ENCODE measurements around the gene NECTIN3. TPM values are rescaled to one million over a fixed set of nuclear protein-coding genes. Genes with fewer than 3 reads are reported as not detected.

The NECTIN3 gene
- polyA plus RNA-seq (2013) = 0.04 TPM

GRCh38 chr3:111071257-111072030, at the start of gene NECTIN3:
Gene NECTIN3, plus strand, starts transcription at chr3:111071816. Its CDS starts 202 bp downstream, at chr3:111072018.
- Histone ChIP-seq H3K9me3 (ENCODE audit: control extremely low read depth in 1 of 5, control insufficient read depth in 4 of 5, insufficient read depth in 2 of 5, low read depth in 1 of 5, low read length in 4 of 5) (no peaks in the 10 kb centered on the region), H3K4me1 (ENCODE audit: control extremely low read depth in 1 of 4, control insufficient read depth in 4 of 4, insufficient read depth in 4 of 4, low read length in 3 of 4) (peaks cover 7 to 24% (median 17%) of the 10 kb centered on the region in 4 experiments), H3K36me3 (ENCODE audit: control insufficient read depth in 4 of 4, insufficient read depth in 4 of 4, low read length in 3 of 4) (no peaks in the 10 kb centered on the region), H3K4me3 (ENCODE audit: control insufficient read depth in 1 of 7, extremely low read depth in 1 of 7, insufficient read depth in 4 of 7, low read depth in 2 of 7, low read length in 6 of 7) (peak within 1 kb of the TSS; percentile 35 to 80 (median 67)), H3K27ac (ENCODE audit: insufficient read depth in 1 of 2, low read depth in 1 of 2, low read length in 2 of 2, poor library complexity in 1 of 2, severe bottlenecking in 2 of 2) (no peak within 1 kb of the TSS), H3K27me3 (replicated peaks in 2 of 5; ENCODE audit: control insufficient read depth in 4 of 5, insufficient read depth in 5 of 5, low read length in 4 of 5) (peaks cover 23 to 87% (median 39%) of the 10 kb centered on the region in 5 experiments)
- WGBS (ENCODE audit: insufficient coverage) = 0% methylated on average over 22 of the region's 79 CpGs
- ChIA-PET CTCF (no interaction called here), POLR2A (no interaction called here)
- peak; percentile 58 to 84 (median 79) for DNase-seq

- H3K36me3 ChIP-seq (ENCODE audit: control insufficient read depth in 4 of 4, insufficient read depth in 4 of 4, low read length in 3 of 4) = no peaks in the 10 kb centered on the region
- DNase-seq = no peak
- H3K4me1 ChIP-seq (ENCODE audit: control extremely low read depth in 1 of 4, control insufficient read depth in 4 of 4, insufficient read depth in 4 of 4, low read length in 3 of 4) = no peaks in the 10 kb centered on the region
- no peaks in the 10 kb centered on the region for H3K9me3 ChIP-seq (ENCODE audit: control extremely low read depth in 1 of 5, control insufficient read depth in 4 of 5, insufficient read depth in 2 of 5, low read depth in 1 of 5, low read length in 4 of 5)
- ChIA-PET CTCF (no interaction called here), POLR2A (no interaction called here)
- WGBS (ENCODE audit: insufficient coverage) = 0% methylated on average over 1 of the region's 1 CpG
- no peak overlapping the region for H3K27ac ChIP-seq (ENCODE audit: insufficient read depth in 1 of 2, low read depth in 1 of 2, low read length in 2 of 2, poor library complexity in 1 of 2, severe bottlenecking in 2 of 2)
- no peak overlapping the region for H3K4me3 ChIP-seq (ENCODE audit: control insufficient read depth in 1 of 7, extremely low read depth in 1 of 7, insufficient read depth in 4 of 7, low read depth in 2 of 7, low read length in 6 of 7)
- no peaks in the 10 kb centered on the region for H3K27me3 ChIP-seq (replicated peaks in 2 of 5; ENCODE audit: control insufficient read depth in 4 of 5, insufficient read depth in 5 of 5, low read length in 4 of 5)
Observed at GRCh38 chr3:111027868-111028267, 43.7 kb upstream of the NECTIN3 start.

GRCh38 chr3:111031538-111031937, 40.1 kb upstream of the NECTIN3 start:
- ChIA-PET POLR2A (no interaction called here), CTCF (no interaction called here)
- Histone ChIP-seq H3K27ac (ENCODE audit: insufficient read depth in 1 of 2, low read depth in 1 of 2, low read length in 2 of 2, poor library complexity in 1 of 2, severe bottlenecking in 2 of 2) (no peak overlapping the region), H3K4me1 (ENCODE audit: control extremely low read depth in 1 of 4, control insufficient read depth in 4 of 4, insufficient read depth in 4 of 4, low read length in 3 of 4) (no peaks in the 10 kb centered on the region), H3K27me3 (replicated peaks in 2 of 5; ENCODE audit: control insufficient read depth in 4 of 5, insufficient read depth in 5 of 5, low read length in 4 of 5) (no peaks in the 10 kb centered on the region), H3K4me3 (ENCODE audit: control insufficient read depth in 1 of 7, extremely low read depth in 1 of 7, insufficient read depth in 4 of 7, low read depth in 2 of 7, low read length in 6 of 7) (no peak overlapping the region), H3K36me3 (ENCODE audit: control insufficient read depth in 4 of 4, insufficient read depth in 4 of 4, low read length in 3 of 4) (no peaks in the 10 kb centered on the region), H3K9me3 (ENCODE audit: control extremely low read depth in 1 of 5, control insufficient read depth in 4 of 5, insufficient read depth in 2 of 5, low read depth in 1 of 5, low read length in 4 of 5) (peaks cover 0 to 6% (median 0%) of the 10 kb centered on the region in 5 experiments)
- WGBS (ENCODE audit: insufficient coverage) = 100% methylated on average over 2 of the region's 2 CpGs
- DNase-seq = no peak

- ChIA-PET POLR2A (no interaction called here), CTCF (interaction anchor here (1.0 kb wide), 1 partner anchor 18 kb away, joined by 3 read pairs; no protein-coding TSS in a partner anchor)
- no peak overlapping the region for H3K4me3 ChIP-seq (ENCODE audit: control insufficient read depth in 1 of 7, extremely low read depth in 1 of 7, insufficient read depth in 4 of 7, low read depth in 2 of 7, low read length in 6 of 7)
- H3K4me1 ChIP-seq (ENCODE audit: control extremely low read depth in 1 of 4, control insufficient read depth in 4 of 4, insufficient read depth in 4 of 4, low read length in 3 of 4) = no peaks in the 10 kb centered on the region
- no peaks in the 10 kb centered on the region for H3K36me3 ChIP-seq (ENCODE audit: control insufficient read depth in 4 of 4, insufficient read depth in 4 of 4, low read length in 3 of 4)
- 100% methylated on average over 1 of the region's 3 CpGs for WGBS (ENCODE audit: insufficient coverage)
- peaks cover 0 to 9% (median 0%) of the 10 kb centered on the region in 5 experiments for H3K9me3 ChIP-seq (ENCODE audit: control extremely low read depth in 1 of 5, control insufficient read depth in 4 of 5, insufficient read depth in 2 of 5, low read depth in 1 of 5, low read length in 4 of 5)
- no peaks in the 10 kb centered on the region for H3K27me3 ChIP-seq (replicated peaks in 2 of 5; ENCODE audit: control insufficient read depth in 4 of 5, insufficient read depth in 5 of 5, low read length in 4 of 5)
- H3K27ac ChIP-seq (ENCODE audit: insufficient read depth in 1 of 2, low read depth in 1 of 2, low read length in 2 of 2, poor library complexity in 1 of 2, severe bottlenecking in 2 of 2) = no peak overlapping the region
- no peak for DNase-seq
Observed at GRCh38 chr3:111032677-111033076, 38.9 kb upstream of the NECTIN3 start.

- CTCF ChIA-PET = no interaction called here
- Histone ChIP-seq H3K4me3 (ENCODE audit: control insufficient read depth in 1 of 7, extremely low read depth in 1 of 7, insufficient read depth in 4 of 7, low read depth in 2 of 7, low read length in 6 of 7) (no peak overlapping the region), H3K27ac (ENCODE audit: insufficient read depth in 1 of 2, low read depth in 1 of 2, low read length in 2 of 2, poor library complexity in 1 of 2, severe bottlenecking in 2 of 2) (no peak overlapping the region), H3K27me3 (replicated peaks in 2 of 5; ENCODE audit: control insufficient read depth in 4 of 5, insufficient read depth in 5 of 5, low read length in 4 of 5) (no peaks in the 10 kb centered on the region), H3K9me3 (ENCODE audit: control extremely low read depth in 1 of 5, control insufficient read depth in 4 of 5, insufficient read depth in 2 of 5, low read depth in 1 of 5, low read length in 4 of 5) (peaks cover 0 to 9% (median 0%) of the 10 kb centered on the region in 5 experiments), H3K36me3 (ENCODE audit: control insufficient read depth in 4 of 4, insufficient read depth in 4 of 4, low read length in 3 of 4) (no peaks in the 10 kb centered on the region), H3K4me1 (ENCODE audit: control extremely low read depth in 1 of 4, control insufficient read depth in 4 of 4, insufficient read depth in 4 of 4, low read length in 3 of 4) (no peaks in the 10 kb centered on the region)
- POLR2A ChIA-PET = no interaction called here
- no peak for DNase-seq
- no CpG with 5 or more reads among the region's 1 CpG for WGBS (ENCODE audit: insufficient coverage)
Observed at GRCh38 chr3:111033470-111034050, 38.1 kb upstream of the NECTIN3 start.

- 60% methylated on average over 1 of the region's 2 CpGs for WGBS (ENCODE audit: insufficient coverage)
- CTCF ChIA-PET = no interaction called here
Observed at GRCh38 chr3:111035316-111035715, 36.3 kb upstream of the NECTIN3 start.

GRCh38 chr3:111035902-111036301, 35.7 kb upstream of the NECTIN3 start:
- Histone ChIP-seq H3K27me3 (replicated peaks in 2 of 5; ENCODE audit: control insufficient read depth in 4 of 5, insufficient read depth in 5 of 5, low read length in 4 of 5) (peaks cover 0 to 2% (median 0%) of the 10 kb centered on the region in 5 experiments), H3K4me1 (ENCODE audit: control extremely low read depth in 1 of 4, control insufficient read depth in 4 of 4, insufficient read depth in 4 of 4, low read length in 3 of 4) (no peaks in the 10 kb centered on the region), H3K27ac (ENCODE audit: insufficient read depth in 1 of 2, low read depth in 1 of 2, low read length in 2 of 2, poor library complexity in 1 of 2, severe bottlenecking in 2 of 2) (no peak overlapping the region), H3K9me3 (ENCODE audit: control extremely low read depth in 1 of 5, control insufficient read depth in 4 of 5, insufficient read depth in 2 of 5, low read depth in 1 of 5, low read length in 4 of 5) (peaks cover 0 to 9% (median 0%) of the 10 kb centered on the region in 5 experiments), H3K36me3 (ENCODE audit: control insufficient read depth in 4 of 4, insufficient read depth in 4 of 4, low read length in 3 of 4) (no peaks in the 10 kb centered on the region), H3K4me3 (ENCODE audit: control insufficient read depth in 1 of 7, extremely low read depth in 1 of 7, insufficient read depth in 4 of 7, low read depth in 2 of 7, low read length in 6 of 7) (no peak overlapping the region)
- DNase-seq = no peak
- 85% methylated on average over 2 of the region's 2 CpGs for WGBS (ENCODE audit: insufficient coverage)
- ChIA-PET CTCF (no interaction called here), POLR2A (no interaction called here)

More at GRCh38 chr3:111035316-111035715, 36.3 kb upstream of the NECTIN3 start:
- no peaks in the 10 kb centered on the region for H3K4me1 ChIP-seq (ENCODE audit: control extremely low read depth in 1 of 4, control insufficient read depth in 4 of 4, insufficient read depth in 4 of 4, low read length in 3 of 4)
- DNase-seq = no peak
- POLR2A ChIA-PET = no interaction called here
- H3K36me3 ChIP-seq (ENCODE audit: control insufficient read depth in 4 of 4, insufficient read depth in 4 of 4, low read length in 3 of 4) = no peaks in the 10 kb centered on the region
- H3K9me3 ChIP-seq (ENCODE audit: control extremely low read depth in 1 of 5, control insufficient read depth in 4 of 5, insufficient read depth in 2 of 5, low read depth in 1 of 5, low read length in 4 of 5) = peaks cover 0 to 9% (median 0%) of the 10 kb centered on the region in 5 experiments
- no peak overlapping the region for H3K27ac ChIP-seq (ENCODE audit: insufficient read depth in 1 of 2, low read depth in 1 of 2, low read length in 2 of 2, poor library complexity in 1 of 2, severe bottlenecking in 2 of 2)
- H3K4me3 ChIP-seq (ENCODE audit: control insufficient read depth in 1 of 7, extremely low read depth in 1 of 7, insufficient read depth in 4 of 7, low read depth in 2 of 7, low read length in 6 of 7) = no peak overlapping the region
- H3K27me3 ChIP-seq (replicated peaks in 2 of 5; ENCODE audit: control insufficient read depth in 4 of 5, insufficient read depth in 5 of 5, low read length in 4 of 5) = peaks cover 0 to 2% (median 0%) of the 10 kb centered on the region in 5 experiments

Measured in common myeloid progenitor, CD34-positive (primary cell).